Memory B cell (primary cell): Measurements from ENCODE around the gene MPDZ.

Source experiments
- ATAC-seq: fragments of 150-1000 bp; cut with Tn5 transposase; 2 replicates; pipeline ENCODE4 v1.10.0; 2021; ENCODE audit warnings: low read depth, mild to moderate bottlenecking, moderate library complexity
- DNase-seq, 2 donors: peaks; one replicate each; pipeline ENCODE4 v3.0.0; 2022; ENCODE audit warnings: low spot score in 2 of 2
- H3K27ac Mint-ChIP-seq: one replicate; pipeline ENCODE4 v1.8.0; 2022; ENCODE audit warnings: mild to moderate bottlenecking, moderate library complexity, mixed read lengths
- H3K27me3 Mint-ChIP-seq: one replicate; pipeline ENCODE4 v1.8.0; 2022; ENCODE audit warnings: mixed read lengths
- H3K36me3 Mint-ChIP-seq: one replicate; pipeline ENCODE4 v1.8.0; 2022; ENCODE audit warnings: mild to moderate bottlenecking, mixed read lengths
- H3K4me1 Mint-ChIP-seq: one replicate; pipeline ENCODE4 v1.8.0; 2022; ENCODE audit warnings: mixed read lengths
- H3K4me3 Mint-ChIP-seq: one replicate; pipeline ENCODE4 v1.8.0; 2022; ENCODE audit warnings: mild to moderate bottlenecking, moderate library complexity, mixed read lengths
- H3K9me3 Mint-ChIP-seq: one replicate; pipeline ENCODE4 v1.8.0; 2022; ENCODE audit warnings: mixed read lengths

Gene MPDZ

DNA sequence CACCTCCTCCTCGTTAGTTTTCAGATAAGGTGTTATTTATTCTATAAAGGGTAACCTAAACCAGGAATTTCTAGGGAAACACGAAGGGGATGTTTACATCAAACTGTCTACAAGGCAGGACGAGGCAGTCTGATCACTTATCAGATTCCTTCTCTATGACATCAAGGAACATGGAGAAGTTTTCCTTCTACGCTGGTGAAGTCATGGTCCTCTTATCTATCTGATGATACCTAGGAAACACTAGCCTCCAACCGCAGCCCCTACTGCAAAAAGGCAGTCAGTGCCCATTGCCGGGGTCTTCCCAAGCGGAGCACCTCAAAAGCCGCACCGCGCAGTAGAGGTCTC is 1.5 kb downstream of the MPDZ start:
- ATAC-seq (no peak), DNase-seq (no peak)
- H3K27ac Mint-ChIP-seq: no peak overlapping the region
- H3K27me3 Mint-ChIP-seq: peaks cover 4% of the 10 kb centered on the region
- H3K9me3 Mint-ChIP-seq: peaks cover 8% of the 10 kb centered on the region
- no peaks in the 10 kb centered on the region for H3K36me3 Mint-ChIP-seq
- H3K4me1 Mint-ChIP-seq: no peaks in the 10 kb centered on the region
- H3K4me3 Mint-ChIP-seq: no peak overlapping the region

- peaks cover 11% of the 10 kb centered on the region for H3K9me3 Mint-ChIP-seq
- no peaks in the 10 kb centered on the region for H3K4me1 Mint-ChIP-seq
- H3K27ac Mint-ChIP-seq: no peak overlapping the region
- H3K4me3 Mint-ChIP-seq: no peak overlapping the region
- ATAC-seq: no peak
- H3K36me3 Mint-ChIP-seq: no peaks in the 10 kb centered on the region
- peaks cover 4% of the 10 kb centered on the region for H3K27me3 Mint-ChIP-seq
- no peak for DNase-seq
These were observed 4.4 kb downstream of the MPDZ start for GRCh38 chr9:13274886-13275641.

DNA sequence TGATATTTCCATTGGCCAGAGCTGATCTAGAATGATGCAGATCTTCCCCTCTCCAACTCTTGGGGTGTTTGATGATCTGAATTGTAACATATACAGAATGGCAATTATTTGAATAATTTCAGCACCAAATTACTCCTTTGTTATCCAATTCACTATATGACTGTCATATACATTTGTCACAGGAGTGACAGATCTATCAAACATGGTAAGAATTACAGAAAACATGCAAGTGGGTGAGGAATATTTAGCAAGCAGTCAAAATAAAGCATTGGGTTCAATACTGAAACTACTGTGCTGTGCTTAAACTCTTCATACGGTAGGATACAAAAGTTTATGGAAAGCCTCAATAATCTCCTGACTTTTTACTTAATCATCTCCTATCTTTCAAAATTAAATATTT is 8.8 kb downstream of the MPDZ start:
- Mint-ChIP-seq H3K4me1 (no peaks in the 10 kb centered on the region), H3K9me3 (peaks cover 5% of the 10 kb centered on the region), H3K27me3 (no peaks in the 10 kb centered on the region), H3K27ac (no peak overlapping the region), H3K4me3 (no peak overlapping the region), H3K36me3 (no peaks in the 10 kb centered on the region)
- ATAC-seq: no peak
- no peak for DNase-seq

- no peak overlapping the region for H3K27ac Mint-ChIP-seq
- no peak overlapping the region for H3K4me3 Mint-ChIP-seq
- ATAC-seq: no peak
- no peak for DNase-seq
- peaks cover 4% of the 10 kb centered on the region for H3K9me3 Mint-ChIP-seq
- no peaks in the 10 kb centered on the region for H3K36me3 Mint-ChIP-seq
- H3K27me3 Mint-ChIP-seq: no peaks in the 10 kb centered on the region
- no peaks in the 10 kb centered on the region for H3K4me1 Mint-ChIP-seq
These were observed 9.7 kb downstream of the MPDZ start for GRCh38 chr9:13269589-13270452.

- ATAC-seq (no peak), DNase-seq (no peak)
- Mint-ChIP-seq H3K27me3 (no peaks in the 10 kb centered on the region), H3K36me3 (no peaks in the 10 kb centered on the region), H3K4me3 (no peak overlapping the region), H3K4me1 (no peaks in the 10 kb centered on the region), H3K9me3 (peaks cover 3% of the 10 kb centered on the region), H3K27ac (no peak overlapping the region)
These were observed 11.0 kb downstream of the MPDZ start for GRCh38 chr9:13268469-13268868.

GRCh38 chr9:13267743-13268142 is 11.7 kb downstream of the MPDZ start:
- ATAC-seq (no peak), DNase-seq (no peak)
- H3K27me3 Mint-ChIP-seq: no peaks in the 10 kb centered on the region
- H3K36me3 Mint-ChIP-seq: no peaks in the 10 kb centered on the region
- no peak overlapping the region for H3K27ac Mint-ChIP-seq
- H3K4me3 Mint-ChIP-seq: no peak overlapping the region
- no peaks in the 10 kb centered on the region for H3K4me1 Mint-ChIP-seq
- peaks cover 3% of the 10 kb centered on the region for H3K9me3 Mint-ChIP-seq

GRCh38 chr9:13266167-13266566 is 13.3 kb downstream of the MPDZ start:
- no peak overlapping the region for H3K27ac Mint-ChIP-seq
- H3K27me3 Mint-ChIP-seq: no peaks in the 10 kb centered on the region
- no peaks in the 10 kb centered on the region for H3K36me3 Mint-ChIP-seq
- no peaks in the 10 kb centered on the region for H3K4me1 Mint-ChIP-seq
- DNase-seq (no peak), ATAC-seq (no peak)
- no peak overlapping the region for H3K4me3 Mint-ChIP-seq
- H3K9me3 Mint-ChIP-seq: no peaks in the 10 kb centered on the region

DNA sequence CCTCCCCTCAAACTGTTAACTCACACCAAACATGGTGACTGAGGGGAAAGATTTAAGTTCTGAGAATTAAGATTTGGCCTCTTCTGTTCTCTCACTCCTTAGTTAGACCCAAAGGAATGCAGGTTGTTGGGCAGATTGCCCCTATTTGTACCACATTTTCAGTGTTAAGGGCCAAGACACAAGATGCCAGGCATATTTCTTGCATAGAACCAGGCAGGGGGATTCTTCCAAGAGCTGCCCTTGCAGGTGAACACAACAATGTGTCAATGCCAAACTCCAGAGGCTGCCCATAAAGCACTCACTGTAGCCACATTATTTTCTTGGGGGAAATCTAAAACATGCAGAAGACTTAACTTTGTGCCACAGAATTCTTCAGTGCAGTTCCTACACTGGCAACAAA is 14.7 kb downstream of the MPDZ start:
- DNase-seq: no peak
- Mint-ChIP-seq H3K36me3 (no peaks in the 10 kb centered on the region), H3K27me3 (no peaks in the 10 kb centered on the region), H3K4me1 (no peaks in the 10 kb centered on the region), H3K27ac (no peak overlapping the region), H3K9me3 (no peaks in the 10 kb centered on the region), H3K4me3 (no peak overlapping the region)
- ATAC-seq: no peak

DNA sequence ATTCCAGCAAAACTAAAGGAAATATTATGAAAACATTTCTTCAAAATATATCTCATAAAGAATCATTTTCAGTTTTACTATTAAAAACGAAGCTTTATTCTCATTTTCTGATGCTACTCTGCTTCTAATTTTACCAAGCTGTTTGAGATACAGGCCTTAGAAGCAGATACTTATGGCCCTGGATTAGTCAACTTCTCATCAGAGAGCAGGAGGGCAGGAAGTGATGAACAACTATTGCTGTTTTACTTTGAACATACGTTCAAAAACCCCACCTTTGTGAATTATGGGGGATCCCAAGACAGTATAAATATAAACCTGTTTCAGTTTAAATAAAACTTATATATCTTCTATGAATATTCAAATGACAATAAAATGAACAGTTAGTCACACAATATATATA is 16.0 kb downstream of the MPDZ start:
- no peak overlapping the region for H3K27ac Mint-ChIP-seq
- ATAC-seq (no peak), DNase-seq (no peak)
- H3K9me3 Mint-ChIP-seq: no peaks in the 10 kb centered on the region
- H3K36me3 Mint-ChIP-seq: no peaks in the 10 kb centered on the region
- no peak overlapping the region for H3K4me3 Mint-ChIP-seq
- no peaks in the 10 kb centered on the region for H3K27me3 Mint-ChIP-seq
- H3K4me1 Mint-ChIP-seq: no peaks in the 10 kb centered on the region

GRCh38 chr9:13252852-13253251 is 26.6 kb downstream of the MPDZ start:
- no peak overlapping the region for H3K27ac Mint-ChIP-seq
- no peak for ATAC-seq
- no peaks in the 10 kb centered on the region for H3K4me1 Mint-ChIP-seq
- DNase-seq: no peak
- no peak overlapping the region for H3K4me3 Mint-ChIP-seq
- H3K9me3 Mint-ChIP-seq: peaks cover 2% of the 10 kb centered on the region
- no peaks in the 10 kb centered on the region for H3K36me3 Mint-ChIP-seq
- H3K27me3 Mint-ChIP-seq: no peaks in the 10 kb centered on the region

GRCh38 chr9:13244181-13244580 is 35.3 kb downstream of the MPDZ start:
- Mint-ChIP-seq H3K27ac (no peak overlapping the region), H3K36me3 (no peaks in the 10 kb centered on the region), H3K4me1 (no peaks in the 10 kb centered on the region), H3K27me3 (no peaks in the 10 kb centered on the region), H3K9me3 (no peaks in the 10 kb centered on the region), H3K4me3 (no peak overlapping the region)
- ATAC-seq: no peak
- no peak for DNase-seq

- DNase-seq: no peak
These were observed 38.2 kb downstream of the MPDZ start for GRCh38 chr9:13241283-13241682.

DNA sequence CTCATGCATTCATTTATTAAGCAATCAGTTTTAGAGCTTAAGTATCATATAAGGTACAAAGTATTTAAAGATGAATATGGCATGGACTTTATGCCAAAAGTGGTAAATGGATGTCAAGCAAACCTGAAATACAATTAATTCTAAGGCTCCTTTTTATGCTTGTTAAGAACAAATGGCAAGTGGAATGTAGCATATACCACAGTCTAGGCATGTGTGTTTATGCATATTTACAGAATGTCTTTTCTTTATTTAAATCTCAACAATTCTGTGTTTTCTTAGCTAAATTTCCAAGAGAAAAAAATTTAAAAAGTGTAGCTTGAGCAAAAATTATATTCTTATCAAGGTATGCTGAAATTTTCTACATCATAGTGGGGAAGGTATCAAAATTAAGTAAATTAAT is 39.8 kb downstream of the MPDZ start:
- no peak overlapping the region for H3K4me3 Mint-ChIP-seq
- no peak for ATAC-seq
- DNase-seq: no peak
- H3K27ac Mint-ChIP-seq: no peak overlapping the region
- no peaks in the 10 kb centered on the region for H3K4me1 Mint-ChIP-seq
- no peaks in the 10 kb centered on the region for H3K27me3 Mint-ChIP-seq
- no peaks in the 10 kb centered on the region for H3K36me3 Mint-ChIP-seq
- peaks cover 1% of the 10 kb centered on the region for H3K9me3 Mint-ChIP-seq

More at GRCh38 chr9:13241283-13241682, 38.2 kb downstream of the MPDZ start:
- H3K27me3 Mint-ChIP-seq: no peaks in the 10 kb centered on the region
- H3K4me1 Mint-ChIP-seq: no peaks in the 10 kb centered on the region
- H3K4me3 Mint-ChIP-seq: no peak overlapping the region
- no peaks in the 10 kb centered on the region for H3K9me3 Mint-ChIP-seq
- no peak overlapping the region for H3K27ac Mint-ChIP-seq
- ATAC-seq: no peak
- no peaks in the 10 kb centered on the region for H3K36me3 Mint-ChIP-seq

GRCh38 chr9:13239208-13239607 is 40.3 kb downstream of the MPDZ start:
- Mint-ChIP-seq H3K27ac (no peak overlapping the region), H3K36me3 (no peaks in the 10 kb centered on the region), H3K9me3 (peaks cover 1% of the 10 kb centered on the region), H3K27me3 (no peaks in the 10 kb centered on the region), H3K4me3 (no peak overlapping the region), H3K4me1 (no peaks in the 10 kb centered on the region)
- ATAC-seq: no peak
- DNase-seq: no peak

DNA sequence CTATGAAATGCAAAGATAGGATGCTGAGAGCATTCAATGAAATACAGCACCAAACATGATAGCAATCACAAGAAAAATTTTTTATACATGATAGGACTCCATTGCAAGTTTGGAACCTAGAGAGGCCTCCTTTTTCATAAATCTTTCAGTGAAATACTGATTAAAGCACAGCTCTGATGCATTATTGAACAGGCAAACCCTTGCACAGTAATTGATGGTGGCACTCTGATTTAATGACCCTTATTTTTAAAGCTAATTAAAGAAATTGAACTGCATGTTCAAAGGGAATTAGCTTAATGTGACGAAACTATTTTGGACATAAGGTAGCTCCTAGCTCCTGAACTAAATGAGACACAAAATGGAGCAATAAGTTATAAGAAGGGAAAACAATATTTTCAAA is 44.6 kb downstream of the MPDZ start:
- H3K27ac Mint-ChIP-seq: no peak overlapping the region
- H3K4me1 Mint-ChIP-seq: no peaks in the 10 kb centered on the region
- H3K4me3 Mint-ChIP-seq: no peak overlapping the region
- H3K27me3 Mint-ChIP-seq: no peaks in the 10 kb centered on the region
- H3K9me3 Mint-ChIP-seq: peaks cover 5% of the 10 kb centered on the region
- H3K36me3 Mint-ChIP-seq: no peaks in the 10 kb centered on the region
- ATAC-seq: no peak
- DNase-seq: no peak
